NOMO-1 (cell line): ENCODE measurements around the gene PLXNA2.

Experiments
- DNase-seq, 2 experiments: peaks; one replicate each; lab custom pipeline; 2025; ENCODE audit not compliant: unreplicated experiment in 2 of 2; lab: John Stamatoyannopoulos, UW

Gene PLXNA2

GRCh38 chr1:208031932-208032320 lies 212.3 kb downstream of the PLXNA2 start:
- no peak for DNase-seq

GRCh38 chr1:208031316-208031931 lies 212.8 kb downstream of the PLXNA2 start:
- no peak for DNase-seq

GRCh38 chr1:208030288-208031091 lies 213.7 kb downstream of the PLXNA2 start:
- no peak for DNase-seq

GRCh38 chr1:208029381-208030287 lies 214.6 kb downstream of the PLXNA2 start:
- DNase-seq: no peak

GRCh38 chr1:208028526-208028925 lies 215.7 kb downstream of the PLXNA2 start:
- no peak for DNase-seq

GRCh38 chr1:208027861-208028260 lies 216.3 kb downstream of the PLXNA2 start:
- DNase-seq: no peak

GRCh38 chr1:208026880-208027438 lies 217.2 kb downstream of the PLXNA2 start:
- no peak for DNase-seq

GRCh38 chr1:208025031-208025430 lies 219.2 kb downstream of the PLXNA2 start:
- no peak for DNase-seq

GRCh38 chr1:208024406-208024805 lies 219.8 kb downstream of the PLXNA2 start:
- DNase-seq: no peak

- DNase-seq: no peak
Observed at GRCh38 chr1:208019257-208019656, 224.9 kb downstream of the PLXNA2 start.

- no peak for DNase-seq
Observed at GRCh38 chr1:208015255-208015654, 228.9 kb downstream of the PLXNA2 start.

- DNase-seq: no peak
Observed at GRCh38 chr1:208013210-208013609, 231.0 kb downstream of the PLXNA2 start.

- no peak for DNase-seq
Observed at GRCh38 chr1:208012721-208013120, 231.5 kb downstream of the PLXNA2 start.

- no peak for DNase-seq
Observed at GRCh38 chr1:208010487-208011071, 233.6 kb downstream of the PLXNA2 start.

- no peak for DNase-seq
Observed at GRCh38 chr1:208009706-208010444, 234.3 kb downstream of the PLXNA2 start.

GRCh38 chr1:208009303-208009702 lies 234.9 kb downstream of the PLXNA2 start:
- DNase-seq: no peak

- DNase-seq: no peak
Observed at GRCh38 chr1:208008534-208008933, 235.7 kb downstream of the PLXNA2 start.

GRCh38 chr1:208007938-208008342 lies 236.2 kb downstream of the PLXNA2 start:
- no peak for DNase-seq

- DNase-seq: no peak
Observed at GRCh38 chr1:208007319-208007937, 236.8 kb downstream of the PLXNA2 start.
